GM18526 (cell line): ENCODE measurements around the gene SP2.

ENCODE experiments used
- POLR2A ChIP-seq: IDR thresholded peaks from 3 replicates; pipeline ENCODE4 v1.6.1; 2011; ENCODE audit not compliant: insufficient read length; ENCODE audit errors: extremely low read depth

Gene SP2

DNA sequence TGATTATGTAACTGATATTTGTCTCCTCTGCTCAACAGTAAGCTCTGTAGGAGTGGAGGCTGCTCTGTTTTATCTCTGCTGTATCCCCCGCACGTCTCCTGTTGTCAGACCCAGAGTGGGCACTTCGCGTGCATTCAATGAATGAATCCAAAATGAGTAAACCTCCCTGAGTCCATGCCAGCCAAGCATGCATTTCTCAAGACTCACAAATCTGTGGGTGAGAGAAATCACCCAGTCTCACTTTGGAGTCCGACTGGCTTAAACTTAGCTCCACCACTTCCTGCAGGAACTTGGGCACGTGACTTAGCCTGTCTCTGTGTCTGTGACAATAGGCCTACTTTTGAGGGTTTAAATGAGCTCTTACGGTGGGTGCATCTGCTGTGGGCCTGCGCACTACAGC lies 49.0 kb downstream of the SP2 start:
- TF ChIP-seq POLR2A: no peak

DNA sequence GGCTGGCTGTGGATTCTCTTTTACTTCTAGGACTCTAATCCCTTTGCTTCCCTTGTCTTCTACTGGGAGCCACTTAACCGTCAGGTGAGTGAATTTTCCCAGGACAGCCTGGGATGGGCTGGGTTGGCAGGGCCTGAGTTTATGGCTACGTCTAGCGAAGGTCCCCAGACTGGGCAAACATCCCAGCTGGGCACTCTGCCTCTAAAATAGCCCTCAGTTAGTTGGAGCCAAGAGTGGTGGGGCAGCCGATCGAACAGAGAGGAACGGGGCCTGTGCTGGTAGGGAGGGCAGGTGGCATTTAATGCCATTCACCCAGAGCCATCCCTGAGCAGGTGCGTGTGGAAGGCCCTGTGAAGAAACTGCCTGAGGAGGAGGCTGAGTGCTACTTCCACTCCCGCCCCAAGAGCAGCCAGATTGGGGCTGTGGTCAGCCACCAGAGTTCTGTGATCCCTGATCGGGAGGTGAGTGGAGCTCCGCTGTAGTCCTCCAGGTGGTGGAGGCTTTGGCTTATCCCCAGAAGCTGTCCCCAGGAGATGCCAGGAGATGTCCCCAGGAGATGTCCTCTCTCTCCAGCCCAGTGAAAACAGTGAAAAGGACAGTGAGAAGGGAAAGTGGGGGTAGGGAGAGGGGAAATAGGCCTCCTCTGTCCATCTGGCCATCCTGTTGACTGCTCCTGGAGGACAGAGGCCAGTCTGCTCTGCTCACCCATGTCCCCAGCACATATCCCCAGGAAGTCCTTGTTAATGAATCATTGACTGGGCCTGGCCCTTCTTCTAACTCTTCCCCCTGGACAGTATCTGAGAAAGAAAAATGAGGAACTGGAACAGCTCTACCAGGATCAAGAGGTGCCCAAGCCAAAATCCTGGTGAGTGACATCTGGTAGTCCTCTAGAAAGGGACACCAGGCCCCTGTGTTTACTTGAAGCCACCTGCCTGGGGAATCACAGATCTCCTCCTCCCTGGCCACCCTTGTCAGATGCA lies 49.8 kb downstream of the SP2 start:
- TF ChIP-seq POLR2A: no peak

DNA sequence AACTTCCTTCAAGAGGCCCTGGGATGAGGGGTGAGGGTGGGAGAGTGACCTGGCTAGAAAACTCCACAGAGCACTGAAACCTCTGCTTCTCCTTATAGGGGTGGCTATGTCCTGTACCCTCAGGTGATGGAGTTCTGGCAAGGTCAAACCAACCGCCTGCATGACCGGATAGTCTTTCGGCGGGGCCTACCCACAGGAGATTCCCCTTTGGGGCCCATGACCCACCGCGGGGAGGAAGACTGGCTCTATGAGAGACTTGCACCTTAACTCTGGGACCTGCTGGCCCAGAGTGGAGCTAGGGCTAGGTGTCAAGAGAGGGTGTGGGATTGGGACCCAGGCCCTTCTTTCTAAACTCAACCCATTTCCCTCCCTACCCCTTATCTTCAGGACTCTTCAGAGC lies 50.5 kb downstream of the SP2 start:
- TF ChIP-seq POLR2A: no peak

DNA sequence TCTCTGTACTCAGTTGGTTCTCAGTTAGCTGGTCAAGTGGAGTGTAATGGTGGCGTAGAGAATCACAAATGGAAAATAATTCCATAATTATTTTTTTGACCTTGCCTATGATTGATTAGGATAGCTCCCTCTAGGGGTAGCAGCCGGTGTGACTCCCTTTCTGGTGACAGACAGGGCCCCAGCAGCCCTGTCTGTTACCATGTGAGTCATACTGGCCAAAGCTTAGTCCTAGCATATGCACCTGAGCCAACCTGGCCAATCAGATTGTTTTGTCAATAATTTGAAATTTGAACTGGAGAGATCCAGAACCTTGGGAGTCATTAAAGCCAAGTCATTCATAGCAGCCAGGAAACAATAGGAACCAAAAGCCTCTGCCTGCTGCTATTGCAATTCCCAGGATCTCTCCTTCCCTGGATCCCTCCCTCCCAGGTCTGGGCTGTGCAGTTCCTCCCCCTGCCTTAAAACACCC lies 50.9 kb downstream of the SP2 start:
- no peak for TF ChIP-seq POLR2A

DNA sequence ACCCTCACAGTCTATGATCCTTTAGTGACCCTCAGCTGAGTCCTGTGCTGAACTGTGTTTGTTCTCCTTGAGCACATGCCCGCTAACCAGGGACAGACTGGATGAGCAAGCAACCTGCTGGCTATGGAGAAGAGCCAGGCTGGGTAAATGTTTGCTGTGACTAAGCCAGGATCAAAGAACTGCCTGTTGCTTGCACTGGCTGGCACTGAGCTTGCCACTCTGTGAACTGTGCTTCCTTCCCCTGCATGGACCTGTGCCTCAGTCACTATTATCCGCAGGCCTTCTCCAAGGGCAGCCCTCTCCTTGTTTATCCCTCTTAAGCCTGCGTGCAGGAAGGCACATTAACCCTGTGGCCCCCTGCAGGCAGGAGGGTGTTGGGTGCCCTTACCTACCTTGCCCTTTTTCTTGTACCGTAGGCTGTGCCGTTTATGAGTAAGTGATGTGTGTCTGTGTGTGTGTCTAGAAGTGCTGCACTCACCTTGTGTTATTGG lies 52.7 kb downstream of the SP2 start:
- no peak for TF ChIP-seq POLR2A

DNA sequence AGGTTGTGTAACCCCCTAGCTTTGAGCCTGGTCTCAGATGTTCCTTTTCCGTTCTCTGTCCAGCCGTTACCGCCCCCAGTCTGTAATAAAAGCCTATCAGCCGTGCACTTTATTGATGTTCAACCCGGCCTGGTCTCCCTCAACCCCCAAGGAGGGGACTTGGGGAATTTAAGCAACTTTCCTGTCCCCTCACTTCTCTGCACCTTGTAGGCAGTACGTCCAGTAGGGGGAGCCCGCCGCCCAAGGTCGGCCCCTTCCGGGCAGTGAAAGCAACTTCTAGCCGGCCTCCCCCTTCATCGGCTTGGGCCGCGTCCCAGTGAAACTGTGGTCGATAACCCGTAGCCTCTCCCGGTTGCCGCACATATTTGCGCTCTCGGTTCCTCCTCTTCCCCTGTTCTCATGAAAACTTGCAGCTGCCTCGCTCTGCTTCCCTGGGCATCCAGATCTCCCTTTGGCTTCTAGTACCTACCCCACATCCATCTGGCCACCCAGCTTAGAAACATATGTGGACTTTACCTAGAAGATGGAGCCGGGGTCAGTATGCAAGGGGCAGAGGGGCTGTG lies 53.2 kb downstream of the SP2 start:
- TF ChIP-seq POLR2A: peak; percentile 13

DNA sequence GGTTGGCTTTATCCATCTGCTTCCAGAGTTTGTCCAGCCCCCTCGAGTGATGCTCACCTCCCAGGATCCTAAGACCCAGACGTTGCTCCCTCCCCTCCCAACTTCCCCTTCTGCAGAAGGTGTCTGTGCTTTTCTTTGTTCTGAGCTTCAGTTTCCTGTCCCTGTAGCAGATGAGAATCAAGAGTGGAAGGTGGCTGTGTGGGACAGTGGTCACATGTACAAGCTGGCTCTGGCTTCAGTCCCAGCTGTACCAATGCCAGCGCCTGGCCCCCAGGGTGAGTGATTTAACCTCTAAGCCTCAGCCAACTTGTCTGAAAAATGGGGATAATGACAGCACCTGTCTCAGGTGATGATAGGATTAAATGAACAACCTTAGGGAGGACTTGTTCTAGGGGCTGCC lies 53.9 kb downstream of the SP2 start:
- TF ChIP-seq POLR2A: no peak

DNA sequence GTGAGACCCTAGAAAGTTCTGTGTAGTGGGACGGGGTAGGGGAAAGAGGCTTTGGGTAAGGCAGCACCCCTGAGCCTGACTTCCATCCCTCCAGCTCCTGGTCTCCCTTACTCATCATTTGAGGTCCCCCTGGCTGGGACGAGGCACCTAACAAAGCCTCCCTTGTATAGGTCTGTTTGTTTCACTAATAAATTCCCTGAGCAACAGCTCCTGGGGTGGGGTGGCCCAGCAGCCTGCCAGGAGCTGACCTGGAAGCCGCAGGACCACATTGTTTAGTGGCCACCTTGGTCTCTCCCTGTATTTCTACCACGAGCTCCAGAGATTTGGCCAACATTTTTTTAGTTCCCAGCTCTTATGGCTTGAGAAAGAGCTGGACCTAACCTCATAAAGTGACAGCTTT lies 54.4 kb downstream of the SP2 start:
- TF ChIP-seq POLR2A: no peak

DNA sequence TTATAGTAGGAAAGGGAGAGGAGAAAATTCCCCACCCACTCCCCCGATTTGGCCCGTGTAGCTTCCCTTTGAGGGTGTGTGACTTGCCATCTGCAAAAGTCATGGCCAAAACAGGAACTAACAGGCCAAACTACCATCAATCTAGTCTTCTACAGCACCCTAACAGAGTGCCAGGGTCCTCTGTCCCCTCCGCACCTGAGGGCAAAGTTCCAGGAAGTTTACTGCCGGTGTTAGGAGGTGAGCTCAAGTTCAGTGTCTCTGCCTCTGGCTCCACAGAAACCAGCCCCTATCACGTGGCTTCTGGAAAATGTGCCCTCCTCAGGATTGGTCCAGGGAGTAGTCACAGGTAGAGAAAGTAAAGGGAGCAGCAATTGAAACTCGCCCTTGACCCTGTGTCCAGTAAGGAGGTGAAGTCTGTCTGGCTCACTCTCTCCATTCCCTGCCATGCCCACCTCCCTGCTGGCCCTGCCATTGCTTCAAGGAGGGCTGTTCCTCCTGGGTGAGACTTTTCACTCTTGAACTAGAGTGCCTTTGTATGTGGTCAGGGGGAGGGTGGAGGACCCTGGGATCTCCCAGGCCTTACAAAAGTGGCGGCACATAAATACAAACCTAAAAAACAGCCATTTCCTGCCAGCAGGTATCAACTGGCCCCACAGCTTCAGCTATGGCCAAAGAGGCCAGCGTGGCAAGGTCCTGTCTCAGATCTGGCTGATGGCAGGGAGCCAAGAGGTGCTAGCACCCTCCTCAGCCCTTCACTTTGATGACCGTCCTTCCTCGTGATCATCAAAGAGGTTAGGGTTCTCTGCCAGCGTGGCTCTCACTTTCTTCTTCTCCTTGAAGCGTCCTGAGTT lies 56.4 kb downstream of the SP2 start:
- no peak for TF ChIP-seq POLR2A

DNA sequence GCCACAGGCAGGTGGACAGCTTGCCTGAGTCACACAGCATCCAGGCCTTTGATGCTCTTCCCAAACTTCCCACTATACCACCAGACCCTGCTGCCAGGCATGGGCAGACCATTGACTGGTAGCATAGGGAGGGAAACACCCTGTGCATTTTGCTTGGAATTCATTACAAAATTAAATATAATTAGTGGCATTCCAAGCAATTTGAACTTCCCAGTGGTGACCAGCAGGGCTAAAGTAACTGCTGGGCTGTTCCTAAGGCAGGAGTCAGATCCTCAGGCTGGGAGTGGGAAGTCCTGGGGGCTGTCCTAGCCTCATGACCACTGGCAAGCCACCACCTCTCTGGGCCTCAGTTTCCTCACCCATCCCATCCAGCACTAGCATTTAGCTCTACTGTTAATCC lies 57.9 kb downstream of the SP2 start:
- no peak for TF ChIP-seq POLR2A

DNA sequence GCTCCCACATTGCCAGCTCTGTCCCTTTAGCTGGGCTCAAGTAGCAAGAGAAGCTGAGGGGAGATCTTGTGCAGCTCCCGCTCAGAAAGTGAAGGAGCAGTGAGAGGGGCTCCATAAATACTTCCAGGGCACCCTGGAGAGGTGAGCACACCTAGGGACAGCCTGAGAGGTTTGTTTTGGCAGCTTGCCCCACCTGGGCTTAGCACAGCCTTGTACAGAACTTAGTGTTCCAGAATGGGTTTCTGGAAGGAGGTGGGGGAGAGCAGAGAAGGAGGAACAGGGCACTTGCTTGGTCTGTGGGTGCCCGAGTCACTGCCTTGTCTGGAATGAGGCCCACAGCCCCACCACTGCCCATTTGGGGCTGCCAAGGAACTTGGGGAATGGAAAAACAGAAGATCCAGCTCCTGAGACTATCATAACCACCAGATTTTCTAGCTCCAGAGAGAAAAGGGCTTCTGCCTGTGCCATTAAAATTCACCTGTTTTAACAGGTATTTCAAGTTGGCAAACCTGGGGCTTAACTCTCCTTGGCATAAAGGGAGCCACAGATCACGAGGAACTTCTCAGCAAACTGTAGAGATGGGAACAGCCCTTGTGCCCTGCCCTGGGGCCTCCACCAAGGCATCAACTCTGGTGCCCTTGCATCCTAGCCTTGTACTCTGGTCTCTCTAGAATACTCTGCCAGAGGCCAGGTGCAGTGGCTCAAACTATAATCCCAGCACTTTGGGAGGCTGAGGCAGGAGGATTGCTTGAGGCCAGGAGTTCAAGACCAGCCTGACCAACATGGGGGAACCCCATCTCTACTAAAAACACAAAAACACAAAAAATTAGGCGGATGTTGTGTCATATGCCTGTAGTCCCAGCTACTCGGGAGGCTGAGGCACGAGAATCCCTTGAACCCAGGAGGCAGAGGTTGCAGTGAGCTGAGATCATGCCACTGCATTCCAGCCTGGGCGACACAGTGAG lies 59.7 kb downstream of the SP2 start:
- TF ChIP-seq POLR2A: no peak

DNA sequence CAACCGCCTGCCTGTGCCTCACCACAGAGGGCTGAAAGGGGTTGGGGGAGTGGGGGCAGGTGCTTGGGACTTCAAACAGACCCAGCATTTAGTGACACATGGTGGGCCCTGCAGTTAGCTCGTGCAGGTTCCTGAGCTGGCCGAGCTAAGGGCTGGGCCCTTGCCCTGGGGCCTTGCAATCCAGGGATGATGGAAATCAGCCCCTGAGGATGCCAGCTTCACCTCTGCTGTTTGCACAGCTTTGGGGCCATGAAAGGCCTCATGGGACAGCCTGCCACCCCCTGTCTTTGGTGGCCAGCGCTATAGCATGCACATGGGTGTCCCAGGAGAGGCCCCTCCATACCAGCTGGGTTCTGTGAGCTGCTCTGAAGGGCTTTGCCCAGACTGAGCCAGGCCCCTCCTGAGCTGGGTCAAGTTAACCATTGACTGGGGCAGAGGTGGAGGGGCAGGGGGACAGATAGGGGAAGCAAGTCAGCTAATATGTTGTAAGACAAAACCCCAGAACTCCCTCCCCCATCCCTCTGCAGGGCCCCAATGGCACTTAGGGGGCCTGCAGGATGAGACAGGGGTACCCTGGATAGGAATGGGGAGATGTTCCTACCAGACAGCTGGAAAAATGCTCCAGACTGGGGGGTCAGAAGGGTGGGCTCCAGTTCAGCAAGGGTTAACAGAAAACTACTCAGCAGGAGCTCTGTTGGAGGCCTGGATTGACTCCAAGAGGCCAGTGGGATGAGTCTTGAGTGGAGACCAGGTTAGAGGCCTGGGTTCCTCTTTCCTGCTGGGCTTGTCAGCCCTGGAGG lies 61.0 kb downstream of the SP2 start:
- no peak for TF ChIP-seq POLR2A

DNA sequence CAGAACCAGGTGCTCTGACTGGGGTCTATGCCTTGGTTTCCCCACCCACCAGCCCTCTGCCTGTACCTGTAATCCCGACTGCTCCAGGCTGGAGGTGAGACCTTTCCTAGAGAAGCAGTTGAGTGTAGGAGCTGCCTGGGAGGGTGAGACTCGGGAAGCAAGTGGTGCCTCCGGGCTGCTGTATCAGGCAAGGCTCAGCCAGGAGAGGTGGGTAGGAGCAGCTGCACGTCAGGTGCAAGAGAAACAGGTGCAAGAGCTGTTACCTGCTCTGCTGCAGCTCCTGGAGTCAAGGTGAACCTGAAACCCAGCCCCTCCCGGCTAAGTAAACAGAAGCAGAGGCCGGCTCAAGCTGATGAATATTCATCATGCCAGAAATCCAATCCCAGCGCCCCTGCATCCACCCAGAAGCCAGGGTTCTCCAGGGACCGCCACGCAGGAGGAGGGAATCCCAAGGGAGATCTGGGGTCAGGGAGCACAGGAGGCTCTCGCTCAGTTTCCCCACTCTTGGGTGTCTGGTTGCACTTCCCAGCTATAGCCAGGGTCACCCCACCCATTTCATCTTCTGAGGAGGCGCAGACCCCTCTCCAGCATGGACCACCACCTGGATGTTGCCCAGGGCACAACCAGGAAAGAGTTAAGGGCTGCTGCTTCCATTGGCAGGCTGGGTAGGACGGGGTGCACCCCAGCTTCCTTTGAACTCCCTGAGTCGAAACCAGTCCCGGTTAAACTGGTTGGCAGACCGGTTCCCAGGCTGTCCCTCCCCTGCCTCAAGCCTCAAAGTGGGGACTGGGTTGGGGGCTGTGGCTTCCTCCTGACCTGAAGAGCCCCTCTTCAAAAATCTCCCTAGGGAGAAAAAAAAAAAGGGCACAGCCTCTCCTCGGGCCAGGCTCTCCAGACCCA lies 61.8 kb downstream of the SP2 start, which contains the start of gene PRR15L:
PRR15L (minus strand) TSS at position 293 of the 900 bp plus-strand sequence. CDS start 4,649 bp downstream, outside the sequence.
- no peak for TF ChIP-seq POLR2A
